Activated CD8-positive, alpha-beta memory T cell treated with anti-CD3 and anti-CD28 coated beads, Interleukin-2, amount 10 ng/mL, durations not matched to agents 7 days and 5 days (primary cell): Measurements from ENCODE around the gene FGFBP1. TPM values are rescaled to one million over a fixed set of nuclear protein-coding genes. Genes with fewer than 3 reads are reported as not detected.
"Not testable (repeated sequence)": the region's sequence is repeated elsewhere in the genome, so short reads cannot be mapped to it uniquely, and the experiment has no call there.

Experiments
- ATAC-seq: fragments of 150-1000 bp; cut with Tn5 transposase; one replicate; pipeline ENCODE4 v1.10.0; 2021; ENCODE audit warnings: moderate library complexity
- CTCF ChIA-PET: fragments of 350-600 bp; sonication (Branson Sonifier 250); formaldehyde crosslinking; loops from one replicate; lab custom pipeline; 2021; ENCODE audit warnings: antibody characterized with exemption; lab: Charles Lee
- DNase-seq: peaks from one replicate; pipeline ENCODE4 v3.0.0-alpha.2; 2020
- H3K27ac Mint-ChIP-seq: one replicate; pipeline ENCODE4 v1.8.0; 2021; ENCODE audit warnings: mild to moderate bottlenecking, mixed read lengths
- H3K27me3 Mint-ChIP-seq: one replicate; pipeline ENCODE4 v1.8.0; 2021; ENCODE audit warnings: mixed read lengths
- H3K36me3 Mint-ChIP-seq: one replicate; pipeline ENCODE4 v1.8.0; 2021; ENCODE audit warnings: mild to moderate bottlenecking, mixed read lengths
- H3K4me1 Mint-ChIP-seq: one replicate; pipeline ENCODE4 v1.8.0; 2021; ENCODE audit warnings: mixed read lengths
- H3K4me3 Mint-ChIP-seq: one replicate; pipeline ENCODE4 v1.8.0; 2021; ENCODE audit warnings: mild to moderate bottlenecking, moderate library complexity, mixed read lengths
- H3K9me3 Mint-ChIP-seq: one replicate; pipeline ENCODE4 v1.8.0; 2022; ENCODE audit warnings: low read depth, mixed read lengths
- total RNA-seq, 2 experiments: library from RNA; stranded (reverse); gene quantifications; one replicate each; pipeline ENCODE4 v1.2.3, GENCODE V29; 2021

The FGFBP1 gene
- total RNA-seq, 2 experiments from 2014 or later = not detected

DNA sequence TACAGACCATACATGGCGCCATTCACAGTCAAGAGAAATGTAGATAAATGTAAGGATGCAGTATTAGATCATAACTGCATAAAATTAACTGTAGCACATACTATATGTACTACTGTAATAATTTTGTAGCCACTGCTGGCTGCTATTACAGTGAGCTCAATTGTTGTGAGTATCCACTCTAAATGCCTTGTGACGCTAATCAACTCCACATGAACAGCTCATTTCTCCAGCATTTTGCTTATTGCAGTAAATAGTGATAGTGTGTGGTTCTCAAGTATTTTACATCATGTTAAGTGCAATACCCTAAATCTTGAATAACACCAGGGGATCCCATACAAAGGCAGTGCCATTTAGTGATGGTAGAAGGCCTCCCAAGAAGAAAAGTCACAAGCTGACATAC lies 21.2 kb downstream of the FGFBP1 start:
- peaks cover 12% of the 10 kb centered on the region for H3K4me1 Mint-ChIP-seq
- H3K4me3 Mint-ChIP-seq = no peak overlapping the region
- ATAC-seq (no peak), DNase-seq (no peak)
- CTCF ChIA-PET = no interaction called here
- no peaks in the 10 kb centered on the region for H3K36me3 Mint-ChIP-seq
- H3K27me3 Mint-ChIP-seq = peaks cover 51% of the 10 kb centered on the region
- H3K27ac Mint-ChIP-seq = no peak overlapping the region
- no peaks in the 10 kb centered on the region for H3K9me3 Mint-ChIP-seq

DNA sequence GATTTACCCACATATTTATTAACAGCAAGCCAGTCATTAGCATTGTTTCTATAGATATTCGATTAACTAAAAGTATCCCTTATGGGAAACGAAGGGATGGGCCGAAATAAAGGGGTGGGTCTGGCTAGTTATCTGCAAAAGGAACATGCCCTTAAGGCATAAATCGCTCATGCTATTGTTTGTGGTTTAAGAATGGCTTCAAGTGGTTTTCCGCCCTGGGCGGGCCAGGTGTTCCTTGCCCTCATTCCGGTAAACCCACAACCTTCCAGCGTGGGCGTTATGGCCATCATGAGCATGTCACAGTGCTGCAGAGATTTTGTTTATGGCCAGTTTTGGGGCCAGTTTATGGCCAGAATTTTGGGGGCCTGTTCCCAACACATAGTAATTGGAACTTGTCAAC lies 22.2 kb downstream of the FGFBP1 start:
- ATAC-seq, H3K9me3 Mint-ChIP-seq, H3K4me3 Mint-ChIP-seq, DNase-seq, H3K27ac Mint-ChIP-seq, H3K36me3 Mint-ChIP-seq, CTCF ChIA-PET: not testable (repeated sequence)
- H3K4me1 Mint-ChIP-seq = peaks cover 12% of the 10 kb centered on the region
- peaks cover 51% of the 10 kb centered on the region for H3K27me3 Mint-ChIP-seq

DNA sequence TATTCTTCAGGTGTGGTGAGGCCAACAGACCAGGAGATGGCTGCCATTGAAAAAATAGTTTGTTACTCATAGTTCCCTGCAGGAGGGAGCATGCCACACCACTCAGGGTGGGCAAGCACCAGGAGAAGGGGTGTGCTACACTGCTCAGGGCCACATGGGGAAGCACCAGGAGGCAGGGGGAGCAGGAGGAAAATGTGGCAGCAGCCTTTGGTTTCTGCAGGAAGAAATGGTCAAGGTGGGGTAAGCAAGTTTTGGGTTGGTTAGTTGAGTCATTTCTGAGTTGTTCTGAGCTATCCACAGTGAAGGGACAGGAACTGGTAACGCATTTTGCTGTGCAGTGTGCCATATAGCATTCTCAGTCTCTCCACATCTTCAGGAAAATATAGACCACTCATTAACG lies 23.8 kb downstream of the FGFBP1 start:
- ATAC-seq = no peak
- Mint-ChIP-seq H3K27me3 (peaks cover 51% of the 10 kb centered on the region), H3K36me3 (no peaks in the 10 kb centered on the region), H3K4me3 (no peak overlapping the region), H3K4me1 (peaks cover 12% of the 10 kb centered on the region), H3K9me3 (no peaks in the 10 kb centered on the region), H3K27ac (no peak overlapping the region)
- CTCF ChIA-PET = interaction anchor here (0.6 to 1.3 kb wide), 3 partner anchors 11 to 186 kb away, joined by 3 read pairs; no protein-coding TSS in a partner anchor
- DNase-seq = no peak

DNA sequence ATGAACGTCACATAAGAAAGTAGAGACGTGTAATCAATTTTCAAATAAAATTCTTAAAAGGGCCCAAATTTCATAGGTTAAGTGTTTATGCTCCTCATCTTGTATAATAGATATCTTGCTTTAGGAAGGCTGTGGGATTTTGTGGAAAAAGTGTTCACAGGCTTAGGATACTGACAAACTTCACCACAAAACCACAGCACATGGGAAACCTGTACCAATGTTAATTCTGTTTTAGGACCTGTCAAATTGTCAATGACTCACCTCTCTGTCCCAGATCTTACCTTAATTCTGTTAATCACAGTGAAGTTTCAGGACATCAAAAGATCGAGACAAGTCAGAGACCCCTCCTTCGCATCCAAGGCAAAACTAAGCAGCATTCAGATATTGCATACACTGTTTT lies 24.2 kb downstream of the FGFBP1 start:
- Mint-ChIP-seq H3K27me3 (peaks cover 52% of the 10 kb centered on the region), H3K4me3 (no peak overlapping the region), H3K27ac (no peak overlapping the region), H3K4me1 (peaks cover 12% of the 10 kb centered on the region), H3K9me3 (no peaks in the 10 kb centered on the region), H3K36me3 (no peaks in the 10 kb centered on the region)
- CTCF ChIA-PET = interaction anchor here (0.6 to 1.0 kb wide), 2 partner anchors 32 to 186 kb away, joined by 3 read pairs; no protein-coding TSS in a partner anchor
- no peak for DNase-seq
- ATAC-seq = no peak

DNA sequence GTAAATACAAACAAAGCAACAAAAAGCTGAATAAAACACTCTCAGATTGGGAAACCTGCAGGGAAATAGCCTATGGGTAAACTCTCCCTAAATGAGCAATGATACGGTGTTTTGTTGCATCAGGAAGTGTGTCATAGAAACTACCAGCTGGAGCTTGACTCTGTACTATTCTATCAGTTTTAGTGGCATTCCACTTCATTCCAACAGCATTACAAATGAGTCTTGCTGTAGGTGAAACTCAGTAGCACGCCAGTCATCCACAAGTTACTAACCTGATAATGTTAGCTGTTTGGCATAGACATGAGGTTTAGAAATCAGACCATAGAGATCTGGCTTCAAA lies 24.9 kb downstream of the FGFBP1 start:
- peaks cover 54% of the 10 kb centered on the region for H3K27me3 Mint-ChIP-seq
- H3K9me3 Mint-ChIP-seq = no peaks in the 10 kb centered on the region
- no peak for DNase-seq
- peaks cover 12% of the 10 kb centered on the region for H3K4me1 Mint-ChIP-seq
- H3K27ac Mint-ChIP-seq = no peak overlapping the region
- ATAC-seq = no peak
- H3K4me3 Mint-ChIP-seq = no peak overlapping the region
- CTCF ChIA-PET = interaction anchor here (0.8 kb wide), 1 partner anchor 63 kb away, joined by 3 read pairs; no protein-coding TSS in a partner anchor
- H3K36me3 Mint-ChIP-seq = no peaks in the 10 kb centered on the region

DNA sequence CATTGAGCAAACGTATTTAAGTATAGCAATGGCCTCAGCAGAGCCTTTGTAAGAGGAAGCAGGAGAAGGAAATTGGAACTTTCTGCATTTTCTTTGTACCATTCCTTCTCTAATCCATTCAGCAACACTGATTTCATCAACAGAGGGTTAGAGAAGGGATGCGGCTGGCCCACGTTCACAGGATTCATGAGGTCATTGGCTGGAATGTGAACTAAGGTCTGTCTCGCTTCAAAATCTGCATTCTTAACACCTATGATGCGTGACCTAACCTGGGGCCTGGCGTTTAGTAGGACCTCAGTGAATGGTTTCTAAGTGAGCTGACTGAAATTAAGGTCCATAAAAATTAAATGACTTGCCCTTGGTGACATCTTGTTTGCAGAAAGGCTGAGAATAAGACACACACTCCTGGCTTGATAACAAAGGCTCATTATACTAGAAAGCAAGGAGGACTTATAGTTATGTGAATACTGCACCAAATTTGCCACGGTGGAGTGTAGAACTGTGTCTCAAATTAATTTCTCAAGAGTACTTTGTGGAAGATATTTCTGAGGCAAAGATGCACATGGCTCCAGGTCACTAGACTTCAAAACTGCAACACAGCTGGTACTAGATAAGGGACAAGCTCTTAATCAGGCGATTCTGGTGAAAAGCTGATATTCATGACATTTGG lies 25.4 kb downstream of the FGFBP1 start:
- Mint-ChIP-seq H3K27ac (no peak overlapping the region), H3K36me3 (no peaks in the 10 kb centered on the region), H3K4me3 (no peak overlapping the region), H3K4me1 (peaks cover 12% of the 10 kb centered on the region), H3K27me3 (peaks cover 54% of the 10 kb centered on the region), H3K9me3 (no peaks in the 10 kb centered on the region)
- DNase-seq (no peak), ATAC-seq (no peak)
- CTCF ChIA-PET = interaction anchor here (0.8 kb wide), 1 partner anchor 64 kb away, joined by 3 read pairs; no protein-coding TSS in a partner anchor

DNA sequence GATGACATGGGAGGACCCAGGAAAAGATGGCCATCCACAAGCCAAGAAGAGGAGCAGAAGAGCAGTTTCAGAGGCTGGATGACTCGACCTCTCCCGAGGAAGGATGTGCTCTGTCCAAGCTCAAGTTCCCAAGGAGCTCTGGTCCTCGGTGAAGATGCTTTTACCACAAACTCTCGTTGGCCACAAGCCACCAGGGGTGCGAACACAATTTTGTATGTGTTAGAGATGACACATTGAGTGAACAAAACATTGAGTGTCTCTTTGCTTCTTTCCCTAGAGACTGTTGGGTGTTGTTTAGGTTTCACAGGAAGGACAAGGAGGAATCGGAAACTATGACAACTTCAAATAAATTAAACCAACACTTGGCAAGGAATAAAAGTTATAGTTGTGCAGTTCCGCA lies 26.3 kb downstream of the FGFBP1 start:
- ATAC-seq = no peak

DNA sequence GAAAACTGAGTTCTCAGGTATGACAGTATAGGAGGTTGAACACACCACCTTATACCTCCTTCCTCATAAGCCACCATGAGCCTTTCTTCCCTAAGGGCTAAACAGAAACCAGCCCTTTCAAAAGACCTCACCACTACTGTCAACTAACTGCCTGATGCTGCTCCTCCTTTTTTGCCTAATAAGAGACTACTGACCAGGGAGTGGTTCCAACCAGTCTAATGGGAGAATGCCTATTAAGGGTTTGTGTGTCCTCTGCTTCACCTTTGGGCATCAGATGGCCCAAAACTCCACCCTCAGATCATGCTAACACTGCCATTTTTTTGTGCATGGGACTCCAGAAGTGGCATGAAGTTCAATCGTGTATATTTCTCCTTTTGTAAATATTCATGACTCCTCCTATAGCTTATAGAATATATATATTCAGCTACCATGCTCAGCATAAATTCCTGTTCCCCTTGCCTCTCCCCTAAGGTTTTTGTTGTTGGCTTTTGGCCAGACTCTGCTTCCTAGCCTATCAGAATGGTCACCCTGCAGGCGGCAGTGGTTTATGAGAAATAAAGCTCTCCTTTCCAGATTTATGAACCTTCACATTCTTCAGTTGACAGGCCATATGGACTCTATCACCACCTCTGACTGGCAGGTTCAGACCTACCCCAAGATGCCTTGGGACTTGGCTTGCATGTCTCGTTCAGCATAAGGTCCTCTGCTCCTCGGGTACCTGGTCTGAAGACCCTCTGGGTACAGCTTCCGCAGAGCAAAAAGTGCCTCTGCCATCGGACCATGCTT lies 28.2 kb downstream of the FGFBP1 start:
- Mint-ChIP-seq H3K36me3 (no peaks in the 10 kb centered on the region), H3K4me3 (no peak overlapping the region), H3K9me3 (no peaks in the 10 kb centered on the region), H3K4me1 (peaks cover 12% of the 10 kb centered on the region), H3K27ac (no peak overlapping the region), H3K27me3 (peaks cover 56% of the 10 kb centered on the region)
- DNase-seq (no peak), ATAC-seq (no peak)
- CTCF ChIA-PET = interaction anchor here (1.1 kb wide), 1 partner anchor 28 kb away, joined by 3 read pairs; no protein-coding TSS in a partner anchor

More for the DNA sequence above, 26.3 kb downstream of the FGFBP1 start:
- Mint-ChIP-seq H3K4me1 (peaks cover 12% of the 10 kb centered on the region), H3K4me3 (no peak overlapping the region), H3K27ac (no peak overlapping the region), H3K27me3 (peaks cover 58% of the 10 kb centered on the region), H3K9me3 (no peaks in the 10 kb centered on the region), H3K36me3 (no peaks in the 10 kb centered on the region)
- no peak for DNase-seq
- CTCF ChIA-PET = interaction anchor here (0.9 kb wide), 1 partner anchor 30 kb away, joined by 3 read pairs; no protein-coding TSS in a partner anchor

DNA sequence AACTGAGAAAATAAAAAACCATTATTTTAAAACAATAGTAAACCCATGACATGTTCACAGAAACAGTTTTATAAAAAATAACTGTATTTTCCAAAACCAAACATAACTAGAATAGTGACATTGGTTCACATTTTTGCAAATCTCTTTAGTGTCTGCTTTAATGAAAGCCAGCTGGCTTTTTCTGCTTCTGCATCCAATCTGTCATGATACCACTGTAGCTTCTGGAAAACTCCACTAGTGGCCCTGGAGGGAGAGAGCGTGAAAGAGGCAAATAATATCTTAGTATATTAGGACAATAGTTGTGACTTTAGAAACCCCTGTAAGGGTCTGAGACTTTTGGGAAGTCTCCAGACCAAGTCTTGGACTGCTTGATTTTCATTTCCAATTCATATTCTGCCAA lies 31.1 kb downstream of the FGFBP1 start:
- Mint-ChIP-seq H3K4me1 (peaks cover 9% of the 10 kb centered on the region), H3K36me3 (no peaks in the 10 kb centered on the region), H3K27me3 (peaks cover 59% of the 10 kb centered on the region), H3K27ac (no peak overlapping the region), H3K4me3 (no peak overlapping the region), H3K9me3 (peaks cover 3% of the 10 kb centered on the region)
- DNase-seq (no peak), ATAC-seq (no peak)
- CTCF ChIA-PET = interaction anchor here (1.0 to 2.1 kb wide), 2 partner anchors 25 to 227 kb away, joined by 3 to 6 read pairs; no protein-coding TSS in a partner anchor

DNA sequence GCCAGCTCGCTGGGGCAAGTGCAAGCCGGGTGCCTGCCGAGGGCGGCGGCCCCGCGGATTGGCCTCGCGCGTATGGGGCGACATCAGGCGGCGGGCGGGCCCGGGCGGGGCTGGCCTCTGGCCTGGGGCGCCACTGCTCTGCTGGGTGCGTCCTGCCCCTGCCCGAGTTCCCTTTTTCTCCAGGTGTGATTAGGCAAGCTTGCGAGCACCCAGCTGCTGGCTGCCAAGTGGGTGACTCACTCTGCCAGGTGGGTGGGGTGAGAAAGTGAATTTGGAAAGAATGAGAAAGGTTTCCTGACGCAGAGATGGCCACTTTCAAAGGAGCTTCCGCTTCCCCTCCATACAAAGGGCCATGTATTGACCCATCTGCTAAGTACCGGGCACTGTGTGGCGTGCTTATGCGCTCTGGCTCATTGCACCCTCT lies 32.5 kb downstream of the FGFBP1 start:
- Mint-ChIP-seq H3K36me3 (no peaks in the 10 kb centered on the region), H3K27me3 (peaks cover 53% of the 10 kb centered on the region), H3K9me3 (peaks cover 3% of the 10 kb centered on the region), H3K27ac (no peak overlapping the region), H3K4me3 (no peak overlapping the region), H3K4me1 (peaks cover 19% of the 10 kb centered on the region)
- DNase-seq (no peak), ATAC-seq (no peak)
- CTCF ChIA-PET = interaction anchor here (2.1 kb wide), 1 partner anchor 23 kb away, joined by 6 read pairs; no protein-coding TSS in a partner anchor

DNA sequence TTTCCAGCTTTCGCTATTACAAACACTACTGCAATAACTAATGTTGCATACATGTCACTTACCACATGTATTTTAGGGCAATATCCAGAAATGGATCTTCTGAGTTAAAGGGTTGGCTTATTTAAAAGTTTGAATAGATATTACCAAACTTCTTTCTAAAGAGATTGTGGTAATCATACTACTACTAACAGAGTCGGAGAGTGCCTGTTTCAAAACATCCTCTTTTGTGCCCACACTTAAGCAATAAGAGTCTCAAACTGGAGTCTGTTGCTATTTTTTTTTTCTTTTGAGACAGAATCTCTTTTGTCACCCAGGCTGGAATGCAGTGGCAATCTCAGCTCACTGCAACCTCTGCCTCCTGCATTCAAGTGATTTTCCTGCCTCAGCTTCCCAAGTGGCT lies 35.8 kb downstream of the FGFBP1 start:
- H3K27me3 Mint-ChIP-seq = peaks cover 58% of the 10 kb centered on the region
- ATAC-seq (no peak), DNase-seq (no peak)
- no peak overlapping the region for H3K4me3 Mint-ChIP-seq
- no peak overlapping the region for H3K27ac Mint-ChIP-seq
- CTCF ChIA-PET = no interaction called here
- H3K36me3 Mint-ChIP-seq = no peaks in the 10 kb centered on the region
- peaks cover 3% of the 10 kb centered on the region for H3K9me3 Mint-ChIP-seq
- H3K4me1 Mint-ChIP-seq = peaks cover 19% of the 10 kb centered on the region

DNA sequence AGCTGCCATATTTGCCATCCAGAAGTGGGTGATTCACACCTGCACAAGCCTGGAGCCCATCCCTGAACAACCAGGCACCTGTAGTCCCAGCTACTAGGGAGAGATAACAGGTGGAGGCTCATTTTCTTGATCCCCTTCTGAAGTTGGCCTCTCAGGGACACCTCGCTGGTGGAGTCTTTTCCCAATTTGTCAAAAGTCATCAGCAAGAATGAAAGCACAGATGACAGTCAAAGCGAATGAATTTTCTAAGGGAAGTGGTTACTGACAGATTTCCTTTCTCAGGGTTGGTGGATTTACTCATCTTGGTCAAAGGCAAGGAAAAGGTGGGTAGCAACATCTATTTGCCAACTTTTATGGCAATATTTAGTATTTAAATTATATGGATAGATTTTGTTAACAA lies 36.5 kb downstream of the FGFBP1 start:
- peaks cover 3% of the 10 kb centered on the region for H3K9me3 Mint-ChIP-seq
- peaks cover 62% of the 10 kb centered on the region for H3K27me3 Mint-ChIP-seq
- H3K4me1 Mint-ChIP-seq = peaks cover 19% of the 10 kb centered on the region
- CTCF ChIA-PET = no interaction called here
- DNase-seq (no peak), ATAC-seq (no peak)
- H3K27ac Mint-ChIP-seq = no peak overlapping the region
- no peaks in the 10 kb centered on the region for H3K36me3 Mint-ChIP-seq
- no peak overlapping the region for H3K4me3 Mint-ChIP-seq

DNA sequence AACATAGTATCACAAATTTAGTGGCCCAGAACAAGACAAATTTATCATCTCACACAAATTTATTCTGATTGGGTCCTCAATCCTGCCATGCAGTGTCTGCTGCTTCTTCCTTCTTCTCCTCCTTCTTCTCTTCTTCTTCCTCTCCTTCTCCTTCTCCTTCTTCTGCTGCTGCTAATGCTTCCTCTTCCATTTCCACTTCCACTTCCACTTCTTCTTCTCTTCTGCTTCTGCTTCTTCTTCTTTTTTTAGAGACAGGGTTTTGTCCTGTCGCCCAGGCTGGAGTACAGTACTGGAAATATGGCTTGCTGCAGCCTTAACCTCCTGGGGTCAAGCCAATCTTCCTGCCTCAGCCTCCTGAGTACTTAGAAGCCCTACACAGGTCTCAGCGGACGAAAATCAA lies 37.5 kb downstream of the FGFBP1 start:
- H3K4me3 Mint-ChIP-seq = no peak overlapping the region
- ATAC-seq = no peak
- H3K27me3 Mint-ChIP-seq = peaks cover 67% of the 10 kb centered on the region
- H3K27ac Mint-ChIP-seq = no peak overlapping the region
- H3K4me1 Mint-ChIP-seq = peaks cover 19% of the 10 kb centered on the region
- H3K36me3 Mint-ChIP-seq = no peaks in the 10 kb centered on the region
- DNase-seq = no peak
- peaks cover 3% of the 10 kb centered on the region for H3K9me3 Mint-ChIP-seq
- CTCF ChIA-PET = interaction anchor here (1.0 kb wide), 1 partner anchor 104 kb away, joined by 3 read pairs; no protein-coding TSS in a partner anchor
